IPS DF 4.7 (cell line): ENCODE data around the gene TTLL9.
A peak's percentile ranks its signal among the peaks of the same experiment; 100 is the strongest.

Experiments
- DNase-seq: peaks from one replicate; pipeline ENCODE4 v3.0.0-alpha.2; 2013; ENCODE audit warnings: low spot score; ENCODE audit errors: extremely low read depth

Gene TTLL9

DNA sequence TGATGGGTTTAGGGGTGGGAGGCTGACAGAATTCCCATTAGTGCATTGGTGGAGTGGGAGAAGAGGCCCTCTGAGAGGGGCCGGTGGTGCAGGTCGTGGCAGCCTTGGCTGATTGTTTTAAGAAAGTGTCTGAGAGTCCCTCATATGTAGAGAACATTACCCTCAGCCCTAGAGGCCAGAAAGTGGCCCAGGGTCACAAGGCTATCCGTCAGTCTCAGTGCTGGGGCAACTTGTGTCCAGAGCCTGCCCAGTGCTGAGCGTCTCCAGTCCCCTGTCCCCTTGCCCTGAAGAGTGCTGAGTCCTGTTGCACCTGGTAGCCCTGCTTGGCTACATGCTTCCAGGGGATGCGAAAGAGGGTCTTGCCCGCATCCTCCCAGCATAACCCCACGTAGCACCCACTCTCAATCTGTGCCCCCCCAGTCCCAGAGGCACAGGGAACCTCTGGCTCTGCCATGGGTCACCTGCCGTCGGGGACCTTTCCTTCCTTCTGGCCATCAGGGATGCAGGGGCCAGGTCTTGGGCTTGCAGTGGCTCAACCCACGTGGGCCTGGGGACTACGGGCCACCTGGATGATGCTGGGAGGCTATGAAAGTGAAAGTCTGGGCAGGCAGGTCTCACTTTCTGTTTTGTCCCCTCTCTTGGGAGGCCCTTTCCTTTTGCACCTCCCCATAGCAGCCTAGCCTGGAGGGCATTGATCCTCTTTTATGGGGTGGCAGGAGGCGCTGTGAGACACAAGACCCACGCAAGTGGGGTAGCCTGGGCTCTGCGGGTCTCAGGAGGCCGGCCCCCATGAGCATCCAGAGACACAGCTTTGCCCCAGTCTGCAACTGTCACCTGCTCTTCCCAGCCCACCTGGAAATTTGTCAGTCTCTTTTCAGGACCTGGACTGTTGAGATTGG, 12.3 kb upstream of the TTLL9 start:
- no peak for DNase-seq

DNA sequence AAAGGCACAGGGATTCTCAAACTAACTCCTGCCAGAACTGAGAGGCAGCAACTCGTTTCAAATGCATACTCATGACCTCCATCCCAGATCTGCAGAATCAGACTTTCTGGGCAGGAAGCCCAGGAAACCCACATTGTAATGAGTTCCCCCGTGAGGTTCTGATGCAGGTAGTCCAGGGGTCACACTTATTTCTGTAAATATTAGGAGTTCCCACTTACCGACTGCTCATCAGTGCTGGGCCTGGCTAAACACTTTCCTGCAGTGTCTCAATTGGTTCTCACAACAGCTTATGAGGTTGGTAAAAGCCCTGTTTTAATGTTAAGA, 11.7 kb upstream of the TTLL9 start:
- no peak for DNase-seq

DNA sequence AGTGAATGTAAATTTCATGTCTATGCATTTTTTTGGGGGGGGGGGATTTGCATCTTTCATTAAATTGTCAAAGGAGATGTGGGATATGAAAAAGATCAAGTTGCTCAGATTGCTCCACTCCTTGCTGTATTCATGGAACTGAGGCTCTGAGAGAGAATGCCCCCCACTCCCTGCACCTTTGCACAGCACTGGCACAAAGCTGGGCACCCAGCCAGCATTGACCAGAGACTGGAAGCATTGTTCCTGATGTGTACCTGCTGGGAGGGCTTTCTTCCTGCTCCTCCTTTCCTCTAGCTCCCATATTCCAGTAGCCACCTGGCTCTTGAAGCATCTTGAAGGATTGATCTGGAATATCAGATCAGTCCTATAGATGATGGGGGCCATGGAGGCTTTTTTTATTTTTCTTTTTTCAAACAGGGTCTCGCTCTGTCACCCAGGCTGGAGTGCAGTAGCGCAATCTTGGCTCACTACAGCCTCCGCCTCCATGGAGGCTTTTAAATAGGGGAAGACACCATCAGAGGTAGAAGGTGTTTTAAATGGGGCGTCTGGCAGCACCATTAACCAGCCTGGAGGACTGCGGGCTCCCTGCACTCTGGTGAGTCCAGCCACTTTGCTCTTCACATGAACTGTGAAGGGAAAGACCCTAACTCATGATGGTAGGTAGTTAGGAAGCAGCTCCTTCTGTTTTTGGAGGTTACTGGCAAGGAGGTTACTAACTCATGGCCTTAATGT, 11.0 kb upstream of the TTLL9 start:
- DNase-seq = no peak

DNA sequence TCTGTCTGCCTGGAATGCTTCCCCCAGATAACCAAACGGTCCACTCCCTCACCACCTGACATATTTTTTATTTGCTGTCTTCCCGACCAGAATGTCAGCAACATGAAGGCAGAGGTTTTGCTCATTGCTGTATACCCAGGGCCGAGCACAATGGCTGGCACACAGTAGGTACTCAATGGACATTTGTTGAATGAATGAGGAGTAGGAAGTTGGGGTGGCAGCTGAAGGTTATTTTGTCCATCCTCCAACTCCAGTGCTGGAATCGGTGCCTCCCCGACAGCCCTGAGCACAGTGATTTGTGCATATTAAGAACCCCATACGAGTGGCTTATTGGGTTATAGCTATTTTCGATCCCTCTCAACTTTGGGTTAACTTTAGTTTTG, 10.4 kb upstream of the TTLL9 start:
- DNase-seq = no peak

DNA sequence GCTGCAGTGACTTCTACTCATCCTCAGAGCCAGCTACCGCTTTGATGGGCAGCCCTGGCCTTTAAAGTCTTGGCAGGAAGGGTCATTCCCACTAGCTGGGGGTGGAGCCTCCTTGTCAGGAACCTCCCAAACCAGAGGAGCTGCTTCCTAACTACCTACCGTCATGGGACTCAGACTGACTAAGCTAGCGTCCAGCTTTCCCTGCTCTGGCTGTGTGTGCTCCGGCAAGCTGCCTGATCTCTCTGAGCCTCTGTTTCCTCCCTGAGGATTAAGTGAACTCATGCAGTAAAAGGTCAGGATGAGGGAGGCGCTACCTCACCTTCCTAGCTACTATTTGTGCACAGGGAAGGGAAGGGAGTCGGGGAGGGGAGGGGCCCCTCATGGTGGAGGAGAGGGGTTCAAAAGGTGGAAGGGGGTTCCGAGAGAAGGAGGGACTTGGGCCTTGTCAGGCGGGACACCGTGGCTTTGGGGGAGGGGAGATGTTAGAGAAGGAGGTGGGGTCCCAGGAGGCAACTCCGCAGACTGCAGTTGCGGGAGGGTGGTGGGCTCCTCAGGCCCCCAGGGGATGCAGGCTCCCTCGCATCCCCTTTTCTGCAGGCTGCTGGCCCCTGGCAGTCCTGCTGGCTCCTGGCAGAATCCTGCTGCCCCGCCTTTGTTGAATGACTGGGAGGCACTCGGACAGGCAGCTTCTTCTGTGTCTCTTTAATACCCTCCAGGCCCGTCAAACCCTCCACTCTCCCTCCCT, 9.9 kb upstream of the TTLL9 start:
- no peak for DNase-seq

DNA sequence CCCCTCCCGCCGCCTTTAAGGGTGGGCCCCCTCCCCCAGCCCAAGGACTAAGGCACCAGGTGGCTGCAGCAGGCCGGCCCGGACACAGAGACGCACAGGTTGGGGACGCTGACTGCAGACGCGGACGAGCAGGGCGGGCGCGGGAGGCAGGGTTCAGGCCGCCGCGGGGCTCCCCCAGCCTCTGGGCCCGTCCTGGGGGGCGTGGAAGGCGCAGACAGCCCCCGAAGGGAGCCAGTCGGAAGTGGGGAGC, 9.4 kb upstream of the TTLL9 start:
- DNase-seq = no peak

DNA sequence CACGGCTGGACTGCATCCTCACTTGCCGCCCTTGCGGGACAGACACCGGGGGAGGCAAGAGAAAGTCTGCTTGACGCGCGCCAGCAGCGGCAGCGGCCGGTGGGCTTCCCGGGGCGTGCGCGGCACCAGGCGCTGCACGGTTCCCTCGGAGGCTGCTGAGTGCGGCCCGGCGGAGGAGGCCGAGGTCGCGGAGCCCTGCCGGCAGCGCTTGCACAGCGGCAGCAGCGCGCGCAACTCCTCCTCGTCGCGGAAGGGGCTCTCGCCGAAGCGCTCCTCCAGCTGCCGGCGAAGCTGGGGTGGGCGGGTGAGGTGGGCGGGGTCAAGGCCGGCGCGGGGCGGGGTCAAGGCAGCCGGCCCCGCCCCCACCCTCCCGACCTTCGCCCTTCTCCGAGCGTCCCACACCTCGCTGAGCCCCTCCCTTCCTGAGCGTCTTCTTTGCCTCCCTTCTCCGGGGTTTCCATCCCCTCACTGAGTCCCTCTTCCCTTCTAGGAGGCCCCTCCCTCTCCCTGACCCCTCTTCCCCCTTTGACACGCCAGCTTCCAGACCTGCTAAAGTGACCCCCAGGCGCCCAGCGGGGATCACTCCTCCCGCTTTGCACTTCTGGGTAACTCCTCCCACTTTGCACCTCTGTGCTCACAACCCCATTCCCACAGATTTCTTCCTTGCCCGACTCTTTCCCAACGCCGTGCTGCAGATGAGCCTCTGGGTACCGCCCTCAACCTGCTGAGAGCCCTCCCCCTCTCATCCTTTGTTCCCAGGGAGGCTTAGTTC, 8.9 kb upstream of the TTLL9 start:
- peak; percentile 66 for DNase-seq

DNA sequence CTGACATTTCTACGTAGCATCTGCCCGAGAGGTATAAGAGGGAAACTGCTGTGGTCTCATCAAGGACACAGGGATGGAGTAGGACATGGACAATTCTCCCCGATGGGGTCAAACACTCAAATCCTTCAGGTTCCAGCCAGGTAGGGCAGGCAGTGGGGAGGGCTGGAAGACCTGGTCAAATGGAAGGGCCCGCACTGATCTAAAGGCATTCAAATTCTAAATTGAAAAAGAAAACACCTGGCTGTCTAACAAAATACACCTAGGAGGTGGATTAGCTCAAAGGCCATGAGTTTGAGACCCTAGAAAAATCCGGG, 8.3 kb upstream of the TTLL9 start:
- no peak for DNase-seq

DNA sequence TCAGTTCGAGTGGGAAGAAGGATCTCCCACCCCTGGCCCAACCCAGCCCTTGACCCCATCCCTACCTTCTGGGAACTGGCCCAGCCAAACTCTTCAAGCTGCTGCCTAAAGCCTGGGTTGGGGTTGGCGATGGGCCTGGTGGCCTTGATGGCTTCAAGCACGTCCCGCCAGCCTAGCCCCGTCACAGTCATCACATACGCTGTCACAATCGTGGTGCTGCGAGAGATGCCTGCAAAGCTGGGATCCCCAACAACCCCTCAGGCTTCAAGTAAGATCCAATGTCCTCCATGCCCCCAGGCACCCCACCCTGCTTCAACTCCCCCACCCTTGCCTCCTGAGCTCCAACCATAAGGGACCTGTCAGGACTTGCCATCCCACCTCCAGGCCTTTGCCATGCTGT, 7.9 kb upstream of the TTLL9 start:
- DNase-seq = no peak

DNA sequence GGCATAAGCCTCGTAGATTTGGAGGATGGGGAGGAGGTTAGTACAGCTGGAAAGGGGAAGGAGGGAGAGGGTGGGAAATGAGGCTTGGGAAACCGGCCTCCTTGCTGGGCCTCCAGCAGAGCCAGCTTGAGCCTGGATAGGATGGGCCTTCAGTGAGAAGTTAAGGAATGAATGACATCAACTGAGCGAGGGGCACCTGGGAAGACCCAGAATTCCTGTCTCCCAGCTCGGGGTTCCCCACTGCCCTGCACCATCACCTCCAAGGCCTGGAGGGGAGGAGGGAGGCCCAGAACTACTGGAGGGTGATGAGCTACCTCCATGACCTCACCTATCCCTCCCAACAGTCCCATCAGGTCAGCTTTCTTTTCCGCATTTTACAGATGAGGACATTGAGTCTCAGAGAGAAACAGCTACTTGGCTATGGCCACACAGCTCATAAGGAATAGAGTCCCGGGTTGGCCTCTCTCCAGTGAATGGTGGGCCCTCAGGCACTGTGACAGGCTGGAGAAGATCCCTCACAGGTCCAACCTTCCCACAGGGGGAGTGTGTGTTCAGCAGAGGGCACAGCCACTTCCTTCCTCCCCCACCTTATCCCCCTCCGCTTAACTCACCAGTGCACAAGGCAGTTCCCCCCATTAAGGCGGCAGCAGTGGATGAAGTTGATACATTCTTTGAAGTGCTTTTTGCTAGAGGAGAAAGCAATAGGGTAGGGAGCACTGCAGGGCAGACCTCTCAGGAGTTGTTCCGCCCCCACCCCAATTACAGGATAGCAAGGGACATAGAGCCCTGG, 6.9 kb upstream of the TTLL9 start:
- DNase-seq = no peak

DNA sequence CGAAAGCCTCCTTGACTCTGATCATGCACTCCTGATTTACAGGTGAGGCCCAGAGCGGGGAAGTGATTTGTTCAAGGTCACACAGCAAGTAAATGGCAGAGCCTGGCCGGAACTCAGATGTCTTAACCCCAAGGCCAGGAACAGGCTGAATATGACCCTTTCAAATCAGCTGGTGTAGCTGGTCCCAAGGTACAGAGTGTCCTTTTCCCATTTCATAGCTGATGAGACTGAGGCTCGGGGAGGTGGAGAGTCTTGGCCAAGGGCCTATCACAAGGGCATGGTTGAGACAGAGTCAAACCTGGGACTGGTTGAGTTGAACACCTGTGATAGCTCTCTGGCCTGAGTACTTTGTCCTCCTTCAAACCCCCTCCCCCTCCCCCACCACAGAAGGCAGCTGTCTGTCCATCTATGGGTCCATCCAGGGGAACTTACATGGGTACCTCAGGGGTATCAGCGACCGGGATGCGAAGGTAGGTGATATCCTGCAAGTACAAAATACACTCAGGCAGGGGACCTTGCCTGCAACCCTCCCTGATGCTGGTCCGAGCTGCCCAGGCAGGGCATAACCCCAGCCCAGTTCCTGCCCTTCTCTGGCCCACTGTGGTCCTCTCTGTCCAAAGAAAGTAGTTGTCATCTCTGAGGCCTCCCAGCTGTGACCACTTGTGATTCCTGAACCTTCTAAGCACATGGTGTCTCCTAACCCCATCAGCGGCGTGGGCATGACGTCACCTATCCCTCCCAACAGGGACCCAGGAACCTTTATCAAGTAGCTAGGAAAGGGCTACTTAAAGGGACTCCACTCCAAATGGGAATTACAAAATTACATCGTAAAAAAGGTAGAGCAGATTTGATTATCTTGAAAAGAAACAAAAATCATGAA, 5.7 kb upstream of the TTLL9 start:
- DNase-seq = no peak

DNA sequence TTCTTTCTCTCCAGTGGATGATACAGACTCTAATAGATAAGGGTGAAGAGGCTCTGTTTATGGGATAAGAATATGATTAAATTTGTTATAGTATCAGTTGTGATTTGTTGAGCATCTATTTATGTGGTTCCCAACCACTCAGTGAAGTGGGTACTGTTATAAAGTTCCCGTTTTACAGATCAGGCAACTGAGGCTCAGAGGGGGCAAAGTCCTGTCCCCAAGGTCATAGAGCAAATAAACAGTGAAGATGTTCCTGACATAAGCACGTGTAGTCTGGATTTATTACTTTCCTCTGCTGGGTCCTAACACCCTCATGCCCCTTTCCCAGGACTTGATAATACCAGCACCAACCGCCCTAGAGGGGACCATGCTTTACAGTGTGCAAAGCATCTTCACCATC, 4.2 kb upstream of the TTLL9 start:
- DNase-seq = no peak

DNA sequence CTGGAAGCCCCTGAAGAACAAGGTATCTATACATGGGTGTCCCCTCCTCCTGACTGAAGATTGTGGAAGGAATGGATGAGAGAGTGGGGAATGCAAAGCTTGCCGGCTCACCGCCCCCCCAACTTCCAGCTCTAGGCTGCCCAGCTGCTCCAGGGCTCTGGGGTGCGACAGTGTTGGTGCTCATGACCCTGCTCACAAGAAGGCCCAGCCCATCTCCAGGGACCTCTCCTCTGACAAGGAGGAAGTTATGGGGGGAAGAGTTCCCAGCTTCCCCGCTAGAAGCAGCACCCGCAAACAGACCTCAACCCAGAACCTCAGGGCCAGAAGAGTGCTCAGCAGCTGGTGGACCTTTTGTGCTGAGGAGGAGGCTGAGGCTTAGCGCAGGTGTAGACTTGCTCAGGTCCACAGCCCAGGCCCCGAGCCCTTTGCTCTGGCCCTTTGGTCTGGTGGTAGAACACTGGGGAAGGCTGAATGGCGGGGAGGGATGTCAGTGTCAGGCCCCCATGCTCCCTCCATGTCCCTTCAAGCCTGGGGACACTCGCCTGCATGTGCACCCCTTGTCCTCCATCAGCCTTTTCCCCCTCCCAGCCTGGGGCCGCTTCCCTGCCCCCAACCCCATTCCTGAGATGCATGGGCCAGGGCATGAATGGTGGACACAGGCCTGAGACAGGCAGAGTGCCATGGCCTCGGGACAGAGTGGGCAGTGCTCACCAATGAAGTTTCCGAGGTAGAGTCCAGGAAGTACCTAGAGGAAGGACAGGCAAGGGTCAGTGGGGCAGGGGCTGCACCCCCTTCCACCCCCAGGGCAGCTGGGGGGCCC, 1.4 kb upstream of the TTLL9 start:
- no peak for DNase-seq

DNA sequence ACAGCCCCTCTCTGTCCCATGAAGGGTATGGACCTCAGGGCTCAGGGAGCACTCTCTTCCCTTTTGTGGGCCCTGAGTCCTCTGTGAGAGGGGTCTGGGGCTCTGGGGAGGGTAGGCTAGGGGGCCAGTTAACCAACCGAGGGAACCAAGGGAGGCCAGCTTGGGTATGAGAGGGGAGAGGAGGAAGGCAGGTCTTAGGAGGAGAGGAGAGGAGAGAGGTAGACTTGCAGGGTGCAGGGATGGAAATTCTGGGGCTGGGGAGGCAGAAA, 827 bp upstream of the TTLL9 start:
- DNase-seq = no peak

DNA sequence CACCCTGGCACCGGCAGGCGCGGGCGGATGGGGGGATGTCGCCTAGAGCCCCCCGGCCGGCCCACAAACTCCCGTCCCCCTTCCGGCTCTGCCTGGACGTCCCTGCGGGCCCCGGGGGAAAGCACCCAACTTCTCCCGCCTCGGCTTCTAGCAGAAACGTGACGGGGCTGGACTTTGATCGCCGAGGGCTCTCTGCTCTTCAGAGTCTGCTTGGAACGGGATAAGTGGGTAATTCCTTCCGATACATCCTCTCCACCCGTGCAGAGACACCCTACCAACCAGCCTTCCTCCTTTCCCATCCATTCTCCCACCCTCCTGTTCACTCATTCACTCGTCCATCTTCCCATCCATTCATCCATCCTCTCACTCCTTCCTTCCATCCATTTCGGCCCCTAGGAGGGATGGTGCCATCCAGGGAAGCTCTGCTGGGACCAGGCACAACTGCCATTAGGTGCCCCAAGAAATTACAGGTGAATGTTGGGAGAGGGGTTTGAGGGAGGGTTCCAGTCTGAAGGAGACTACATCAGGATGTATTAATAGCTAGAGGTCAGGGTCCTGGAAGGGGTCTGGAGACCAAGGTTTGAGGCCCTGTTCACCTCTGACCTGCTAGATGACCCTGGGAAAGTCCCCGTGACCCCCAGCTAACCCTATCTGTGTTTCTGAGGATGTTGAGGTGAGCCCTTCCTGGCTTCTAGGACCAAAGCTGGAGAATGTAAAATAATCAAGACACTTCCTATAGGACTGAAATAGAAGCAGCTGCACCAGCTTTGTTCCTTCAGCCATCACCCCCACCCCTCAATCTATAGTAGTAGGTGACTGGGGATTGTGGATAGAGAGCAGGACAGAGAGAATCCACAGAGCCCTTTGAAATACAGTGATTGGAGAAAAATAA, 538 bp downstream of the TTLL9 start:
- no peak for DNase-seq

DNA sequence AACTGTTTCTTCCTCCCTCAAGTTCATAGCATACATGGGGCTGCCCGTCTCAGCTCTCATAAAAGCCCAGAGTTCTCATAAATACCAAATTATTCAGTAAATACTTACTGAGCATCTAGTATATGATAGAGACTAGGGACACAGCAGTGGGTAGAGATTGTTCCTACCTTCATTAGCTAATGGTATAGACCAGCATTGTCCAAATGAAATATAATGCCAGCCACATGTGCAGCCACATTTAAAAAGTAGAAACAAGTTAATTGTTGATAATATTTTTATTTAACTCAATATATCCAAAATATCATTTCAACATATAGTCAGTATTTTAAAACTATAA, 1.2 kb downstream of the TTLL9 start:
- no peak for DNase-seq

DNA sequence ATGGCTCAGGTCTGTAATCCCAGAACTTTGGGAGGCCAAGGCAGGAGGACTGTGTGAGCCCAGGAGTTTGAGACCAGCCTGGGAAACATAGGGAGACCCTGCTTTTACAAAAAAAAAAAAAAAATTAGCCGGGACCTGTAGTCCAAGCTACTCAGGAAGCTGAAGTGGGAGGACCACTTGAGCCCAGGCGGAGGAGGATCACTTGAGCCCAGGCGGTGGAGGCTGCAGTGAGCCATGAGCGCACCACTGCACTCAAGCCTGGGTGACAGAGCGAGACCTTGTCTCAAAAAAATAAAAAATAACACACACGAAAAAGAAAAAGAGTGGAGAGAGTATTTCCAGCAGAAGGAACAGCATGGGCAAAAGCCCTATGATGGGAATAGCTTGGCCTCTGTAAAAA, 2.0 kb downstream of the TTLL9 start:
- no peak for DNase-seq

DNA sequence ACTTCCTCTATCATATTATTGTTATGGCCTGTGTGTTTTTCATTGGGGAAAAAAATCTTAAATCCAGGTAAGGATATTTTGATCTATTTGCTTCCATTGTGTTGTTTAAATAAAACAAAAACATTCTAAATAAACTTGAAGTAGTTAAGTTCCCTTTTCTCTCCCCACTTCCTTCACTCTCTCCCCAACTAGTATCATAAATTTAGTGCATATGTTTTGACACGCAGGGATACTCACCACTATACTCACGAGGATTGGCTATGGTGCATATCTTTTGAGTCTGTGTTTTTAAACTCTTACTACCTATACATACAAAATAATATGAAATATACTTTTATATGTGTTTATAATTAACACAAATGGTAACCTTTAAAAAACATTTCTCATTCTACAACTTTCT, 5.2 kb downstream of the TTLL9 start:
- DNase-seq = no peak

DNA sequence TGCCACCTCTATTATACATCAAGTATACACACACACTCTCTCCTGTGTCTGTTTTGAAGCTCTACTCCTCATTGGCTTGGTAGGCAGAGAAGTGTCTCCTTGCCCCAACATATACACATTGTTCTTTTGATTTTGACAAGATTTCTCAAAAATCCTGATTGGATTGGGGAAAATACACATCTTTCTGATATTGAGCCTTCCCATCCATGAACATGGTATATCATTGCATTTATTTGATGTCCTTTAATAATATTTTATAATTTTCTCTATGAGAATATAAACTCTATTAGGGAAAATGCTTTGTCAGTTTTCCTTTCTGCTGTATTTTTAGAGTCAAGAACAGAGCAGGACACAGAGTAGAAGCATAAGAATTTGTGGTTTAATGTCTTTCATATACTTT, 7.2 kb downstream of the TTLL9 start:
- DNase-seq = no peak
